ENCODE measurements around the gene RAB12.

DNA sequence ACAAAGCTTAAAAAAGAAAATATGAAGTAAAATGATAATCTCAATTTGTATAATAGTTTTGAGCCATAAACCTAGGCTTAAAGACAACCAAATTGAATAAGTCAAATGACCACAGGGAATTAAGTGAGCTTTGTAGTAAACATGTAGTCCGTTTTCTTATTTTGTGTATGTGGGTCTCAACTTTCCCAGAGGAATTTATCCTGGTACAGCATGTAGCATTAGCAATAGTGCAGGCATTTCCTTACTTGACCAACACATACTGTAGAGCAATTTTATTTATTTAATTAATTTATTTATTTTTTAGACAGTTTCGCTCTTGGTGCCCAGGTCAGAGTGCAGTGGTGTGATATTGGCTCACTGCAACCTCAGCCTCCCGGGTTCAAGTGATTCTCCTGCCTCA lies 58.6 kb downstream of the RAB12 start:
- TF ChIP-seq CTCF (IDR thresholded peaks at IDR 0.05) (no peak), EZH2 (IDR thresholded peaks at IDR 0.05) (no peak)

Measured in neural progenitor cell (in vitro differentiated cells).